ENCODE results near the gene PLCB2.
A peak's percentile ranks its signal among the peaks of the same experiment; 100 is the strongest.

Gene PLCB2

GRCh38 chr15:40334941-40335795 lies 27.4 kb upstream of the PLCB2 start:
- no peak overlapping the region for H3K4me3 ChIP-seq (ENCODE audit: low read length)
- no peak for DNase-seq (ENCODE audit: low read depth)
- TF ChIP-seq CTCF (conservative IDR thresholded peaks at IDR 0.05; ENCODE audit: low read length) = no peak

- DNase-seq (ENCODE audit: low read depth) = no peak
- no peak for TF ChIP-seq CTCF (conservative IDR thresholded peaks at IDR 0.05; ENCODE audit: low read length)
- H3K4me3 ChIP-seq (ENCODE audit: low read length) = no peak overlapping the region
Measured at GRCh38 chr15:40334541-40334940, 26.8 kb upstream of the PLCB2 start.

- no peak for TF ChIP-seq CTCF (conservative IDR thresholded peaks at IDR 0.05; ENCODE audit: low read length)
- H3K4me3 ChIP-seq (ENCODE audit: low read length) = no peak overlapping the region
- DNase-seq (ENCODE audit: low read depth) = peak; percentile 56
Measured at GRCh38 chr15:40333922-40334492, 26.3 kb upstream of the PLCB2 start.

- H3K4me3 ChIP-seq (ENCODE audit: low read length) = no peak overlapping the region
- DNase-seq (ENCODE audit: low read depth) = no peak
- TF ChIP-seq CTCF (conservative IDR thresholded peaks at IDR 0.05; ENCODE audit: low read length) = no peak
Measured at GRCh38 chr15:40332113-40332781, 24.5 kb upstream of the PLCB2 start.

GRCh38 chr15:40331637-40332036 lies 23.9 kb upstream of the PLCB2 start:
- no peak for TF ChIP-seq CTCF (conservative IDR thresholded peaks at IDR 0.05; ENCODE audit: low read length)
- H3K4me3 ChIP-seq (ENCODE audit: low read length) = no peak overlapping the region
- no peak for DNase-seq (ENCODE audit: low read depth)

- no peak for TF ChIP-seq CTCF (conservative IDR thresholded peaks at IDR 0.05; ENCODE audit: low read length)
- no peak for DNase-seq (ENCODE audit: low read depth)
- no peak overlapping the region for H3K4me3 ChIP-seq (ENCODE audit: low read length)
Measured at GRCh38 chr15:40331026-40331425, 23.3 kb upstream of the PLCB2 start.

Data from AG10803 (cell line).